ENCODE results near the gene GPC5. TPM values are rescaled to one million over a fixed set of nuclear protein-coding genes. Genes with fewer than 3 reads are reported as not detected.

The GPC5 gene
- total and polyA plus RNA-seq, 2 donors (not counting 3 experiments of a cell fraction or from before 2014, with no cell fraction given), result 0.59 to 0.97 TPM

DNA sequence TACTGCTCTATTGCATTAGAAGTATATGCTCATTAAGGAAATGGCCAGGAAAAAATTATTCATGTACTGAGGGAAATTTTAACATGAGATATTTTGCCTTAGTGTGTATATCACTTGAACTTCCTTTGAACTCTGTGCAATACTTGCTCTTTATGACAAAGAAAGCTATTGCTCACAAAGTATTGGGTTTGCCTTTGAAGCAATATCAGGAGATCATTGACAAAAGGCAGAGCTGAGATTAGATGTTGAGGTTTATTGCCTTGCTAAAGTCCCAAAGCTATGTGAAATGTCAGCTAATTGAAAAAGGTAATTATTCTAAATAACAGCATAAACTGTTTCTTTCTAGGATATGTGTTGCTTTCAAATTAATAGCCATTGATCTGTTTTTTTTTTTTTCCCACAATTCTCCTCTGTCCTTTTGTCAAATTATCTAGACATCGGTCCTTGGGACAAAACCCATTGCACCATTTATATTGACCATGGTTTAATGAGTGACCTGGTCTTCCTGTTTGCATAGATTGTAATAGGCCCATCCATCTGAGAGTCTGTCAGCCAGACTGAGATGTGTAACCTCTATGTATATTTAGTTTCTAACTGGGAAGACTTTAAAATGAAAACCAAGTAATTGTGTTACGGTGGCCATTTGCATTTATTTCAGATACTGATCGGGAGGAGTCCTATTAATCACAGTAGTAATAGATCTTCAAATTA, 1075.5 kb downstream of the GPC5 start:
- ChIA-PET POLR2A (no interaction called here), CTCF (no interaction called here)
- no peaks in the 10 kb centered on the region for H3K79me2 ChIP-seq (ENCODE audit: control insufficient read depth, insufficient read depth, low read length)
- H3K36me3 ChIP-seq (ENCODE audit: control insufficient read depth in 2 of 2, extremely low read depth in 1 of 2, insufficient read depth in 2 of 2, low read length in 2 of 2), result no peaks in the 10 kb centered on the region
- FAIRE-seq, result no peak
- H3K4me2 ChIP-seq (ENCODE audit: insufficient read depth, low read length), result no peak overlapping the region
- H3K9me1 ChIP-seq (replicated peaks; ENCODE audit: control insufficient read depth, extremely low read depth, insufficient read depth, low read length), result no peaks in the 10 kb centered on the region
- dilution Hi-C loops (cut with MboI; ENCODE audit: extremely low pct_ligation_motif_present, low sequenced_read_pairs), result no loop called here
- BruUV-seq (replicated peaks), result no TSS peak
- no peak for TF ChIP-seq JUN (IDR thresholded peaks at IDR 0.05; ENCODE audit: borderline replicate concordance, insufficient read depth, insufficient read length, low read depth)
- TF ChIP-seq POLR2A (IDR thresholded peaks at IDR 0.05; ENCODE audit: low read depth, low read length), result no peak
- TF ChIP-seq, protein P1, sequence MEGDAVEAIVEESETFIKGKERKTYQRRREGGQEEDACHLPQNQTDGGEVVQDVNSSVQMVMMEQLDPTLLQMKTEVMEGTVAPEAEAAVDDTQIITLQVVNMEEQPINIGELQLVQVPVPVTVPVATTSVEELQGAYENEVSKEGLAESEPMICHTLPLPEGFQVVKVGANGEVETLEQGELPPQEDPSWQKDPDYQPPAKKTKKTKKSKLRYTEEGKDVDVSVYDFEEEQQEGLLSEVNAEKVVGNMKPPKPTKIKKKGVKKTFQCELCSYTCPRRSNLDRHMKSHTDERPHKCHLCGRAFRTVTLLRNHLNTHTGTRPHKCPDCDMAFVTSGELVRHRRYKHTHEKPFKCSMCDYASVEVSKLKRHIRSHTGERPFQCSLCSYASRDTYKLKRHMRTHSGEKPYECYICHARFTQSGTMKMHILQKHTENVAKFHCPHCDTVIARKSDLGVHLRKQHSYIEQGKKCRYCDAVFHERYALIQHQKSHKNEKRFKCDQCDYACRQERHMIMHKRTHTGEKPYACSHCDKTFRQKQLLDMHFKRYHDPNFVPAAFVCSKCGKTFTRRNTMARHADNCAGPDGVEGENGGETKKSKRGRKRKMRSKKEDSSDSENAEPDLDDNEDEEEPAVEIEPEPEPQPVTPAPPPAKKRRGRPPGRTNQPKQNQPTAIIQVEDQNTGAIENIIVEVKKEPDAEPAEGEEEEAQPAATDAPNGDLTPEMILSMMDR (IDR thresholded peaks at IDR 0.05; ENCODE audit: extremely low read depth in 1 of 2, insufficient read depth in 1 of 2, low read depth in 1 of 2, low read length in 2 of 2), result no peak
- TF ChIP-seq FOS (IDR thresholded peaks at IDR 0.05; ENCODE audit: borderline replicate concordance, insufficient read depth, low read length), result no peak
- no peak for TF ChIP-seq MYC (IDR thresholded peaks at IDR 0.05; ENCODE audit: low read depth, low read length)
- TF ChIP-seq POLR2AphosphoS5 (IDR thresholded peaks at IDR 0.05; ENCODE audit: insufficient read depth, low read depth, low read length), result no peak
- TF ChIP-seq GATA2 (IDR thresholded peaks at IDR 0.05; ENCODE audit: insufficient read depth, insufficient read length, low read depth, low read length), result no peak
- TF ChIP-seq, protein P2, sequence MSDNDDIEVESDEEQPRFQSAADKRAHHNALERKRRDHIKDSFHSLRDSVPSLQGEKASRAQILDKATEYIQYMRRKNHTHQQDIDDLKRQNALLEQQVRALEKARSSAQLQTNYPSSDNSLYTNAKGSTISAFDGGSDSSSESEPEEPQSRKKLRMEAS (IDR thresholded peaks at IDR 0.05; ENCODE audit: insufficient read depth, insufficient read length), result no peak
- TF ChIP-seq EZH2 (IDR thresholded peaks at IDR 0.05; ENCODE audit: borderline replicate concordance, low read depth, low read length, severe bottlenecking), result no peak
- no peaks in the 10 kb centered on the region for H3K4me1 ChIP-seq (ENCODE audit: control insufficient read depth, extremely low read depth, insufficient read depth, low read length)
- intact Hi-C loops (cut with micrococcal nuclease), result no loop called here
- H3K4me3 ChIP-seq (replicated peaks in 1 of 3; ENCODE audit: insufficient read depth in 1 of 3, low read depth in 1 of 3, low read length in 3 of 3), result no peak overlapping the region
- no peak overlapping the region for H3K27ac ChIP-seq (ENCODE audit: insufficient read depth, low read depth, low read length)
- no peaks in the 10 kb centered on the region for H3K27me3 ChIP-seq (ENCODE audit: control insufficient read depth in 2 of 2, insufficient read depth in 2 of 2, low read length in 2 of 2)
- H3K9ac ChIP-seq (replicated peaks; ENCODE audit: extremely low read depth, insufficient read depth, low read length), result no peak overlapping the region
- DNase-seq (ENCODE audit: low read depth, low spot score), result no peak
- no peak overlapping the region for H2AFZ ChIP-seq (ENCODE audit: low read depth, low read length)
- H3K9me3 ChIP-seq (replicated peaks; ENCODE audit: control insufficient read depth, insufficient read depth, low read length), result no peaks in the 10 kb centered on the region
- H4K20me1 ChIP-seq (replicated peaks; ENCODE audit: control insufficient read depth, extremely low read depth, insufficient read depth, low read length), result no peaks in the 10 kb centered on the region

Data from endothelial cell of umbilical vein (primary cell).